Suprapubic skin (tissue), 3 donors: ENCODE results near the gene DCST1.
A peak's percentile ranks its signal among the peaks of the same experiment; 100 is the strongest.

Experiments used
- CTCF ChIP-seq, 2 donors: fragments of 200-600 bp in 1 of 2; fragments of 450-650 bp in 1 of 2; sonication (generic) in 1 of 2; IDR thresholded peaks; one replicate each; pipeline ENCODE4 v1.5.1; 2016 to 2019; ENCODE audit warnings: antibody characterized with exemption in 2 of 2, mild to moderate bottlenecking in 1 of 2, moderate library complexity in 1 of 2
- POLR2AphosphoS5 ChIP-seq, 3 donors: sonication (generic); formaldehyde crosslinking; IDR thresholded peaks; one replicate each; pipeline ENCODE4 v1.6.1; 2017; ENCODE audit warnings: antibody characterized with exemption in 3 of 3

GRCh38 chr1:154998818-154999570, 34.6 kb upstream of the DCST1 start:
- TF ChIP-seq POLR2AphosphoS5 (IDR thresholded peaks at IDR 0.05) (no peak), CTCF (IDR thresholded peaks at IDR 0.05) (peak; percentile 72 to 76)
